IPS-18c (cell line): Measurements from ENCODE around the gene COL27A1.
"Not testable (repeated sequence)": the region's sequence is repeated elsewhere in the genome, so short reads cannot be mapped to it uniquely, and the experiment has no call there.

ENCODE experiments used
- H3K4me3 ChIP-seq: 2 replicates; pipeline ENCODE4 v1.7.0; 2013; ENCODE audit warnings: low read depth, mild to moderate bottlenecking, low read length, moderate library complexity; ENCODE audit not compliant: insufficient read depth
- H3K9me3 ChIP-seq: one replicate; pipeline ENCODE4 v1.6.1; 2013; ENCODE audit warnings: mild to moderate bottlenecking, low read length, moderate library complexity; ENCODE audit not compliant: control insufficient read depth, insufficient read depth

The COL27A1 gene

DNA sequence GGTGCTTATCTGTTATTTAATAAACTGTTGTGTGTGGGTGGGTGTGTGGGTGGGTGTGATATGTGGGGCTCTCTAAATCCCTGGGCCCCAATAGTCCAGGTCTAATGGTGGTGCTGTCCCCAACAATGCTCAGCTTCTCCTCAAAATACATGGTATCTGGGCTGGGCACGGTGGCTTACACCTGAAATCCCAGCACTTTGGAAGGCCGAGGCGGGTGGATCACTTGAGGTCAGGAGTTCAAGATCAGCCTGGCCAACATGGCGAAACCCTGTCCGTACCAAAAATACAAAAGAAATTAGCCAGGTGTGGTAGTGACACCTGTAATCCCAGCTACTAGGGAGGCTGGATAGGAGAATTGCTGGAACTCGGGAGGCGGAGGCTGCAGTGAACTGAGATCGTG lies 163.1 kb downstream of the COL27A1 start:
- Histone ChIP-seq H3K4me3 (no peak overlapping the region), H3K9me3 (no peaks in the 10 kb centered on the region)

DNA sequence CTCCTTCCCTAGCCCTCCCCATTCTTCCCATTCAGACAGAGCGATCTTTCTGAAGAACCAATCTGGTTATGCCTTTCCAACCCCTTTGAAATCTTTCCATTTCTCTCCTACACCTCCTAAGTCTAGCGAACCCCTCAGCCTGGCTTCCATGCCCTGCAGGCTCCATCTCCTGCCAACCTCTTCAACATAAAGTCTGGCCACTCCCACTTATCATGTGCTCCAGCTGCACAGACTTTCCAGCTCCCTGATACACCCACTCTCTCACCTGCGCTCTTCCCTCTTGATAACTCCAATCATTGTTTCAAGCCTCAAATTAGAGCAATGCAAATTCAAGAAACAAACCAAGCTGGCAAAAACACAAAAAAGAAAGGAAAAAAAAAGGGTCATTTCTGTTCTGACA lies 163.8 kb downstream of the COL27A1 start:
- Histone ChIP-seq H3K9me3 (no peaks in the 10 kb centered on the region), H3K4me3 (no peak overlapping the region)

GRCh38 chr9:114320710-114321109 lies 165.4 kb downstream of the COL27A1 start:
- not testable (repeated sequence) for H3K4me3 ChIP-seq, H3K9me3 ChIP-seq

- no peaks in the 10 kb centered on the region for H3K9me3 ChIP-seq
These were observed 166.4 kb downstream of the COL27A1 start for GRCh38 chr9:114321759-114322158.

GRCh38 chr9:114322160-114322818 lies 167.0 kb downstream of the COL27A1 start:
- H3K9me3 ChIP-seq, H3K4me3 ChIP-seq: not testable (repeated sequence)

More at GRCh38 chr9:114321759-114322158, 166.4 kb downstream of the COL27A1 start:
- no peak overlapping the region for H3K4me3 ChIP-seq

DNA sequence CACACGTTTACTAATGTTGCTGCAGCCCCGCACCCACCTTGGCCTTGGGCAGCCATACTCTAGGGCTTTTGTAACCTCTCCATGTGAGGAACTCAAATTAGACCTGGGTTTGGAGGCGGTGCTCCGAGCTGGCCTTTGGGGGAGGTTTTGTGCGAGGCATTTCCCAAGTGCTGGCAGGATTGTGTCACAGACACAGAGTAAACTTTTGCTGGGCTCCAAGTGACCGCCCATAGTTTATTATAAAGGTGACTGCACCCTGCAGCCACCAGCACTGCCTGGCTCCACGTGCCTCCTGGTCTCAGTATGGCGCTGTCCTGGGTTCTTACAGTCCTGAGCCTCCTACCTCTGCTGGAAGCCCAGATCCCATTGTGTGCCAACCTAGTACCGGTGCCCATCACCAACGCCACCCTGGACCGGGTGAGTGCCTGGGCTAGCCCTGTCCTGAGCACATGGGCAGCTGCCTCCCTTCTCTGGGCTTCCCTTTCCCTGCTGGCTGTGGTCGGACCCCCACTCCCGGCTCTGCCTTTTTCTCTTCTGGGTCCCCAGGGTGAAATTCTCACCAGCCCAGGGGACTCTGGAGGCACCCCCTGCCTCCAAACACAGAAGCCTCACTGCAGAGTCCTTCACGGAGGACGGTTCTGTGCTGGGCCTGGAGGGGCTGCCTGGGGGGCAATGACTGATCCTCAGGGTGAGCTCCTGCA lies 167.6 kb downstream of the COL27A1 start, which contains the start of gene ORM1:
TSS of gene ORM1 (plus strand) at position 268 of the 701 bp plus-strand sequence. CDS start at position 304, 36 bp downstream.
- not testable (repeated sequence) for H3K9me3 ChIP-seq, H3K4me3 ChIP-seq

GRCh38 chr9:114323849-114324248 lies 168.5 kb downstream of the COL27A1 start:
- H3K4me3 ChIP-seq, H3K9me3 ChIP-seq: not testable (repeated sequence)

DNA sequence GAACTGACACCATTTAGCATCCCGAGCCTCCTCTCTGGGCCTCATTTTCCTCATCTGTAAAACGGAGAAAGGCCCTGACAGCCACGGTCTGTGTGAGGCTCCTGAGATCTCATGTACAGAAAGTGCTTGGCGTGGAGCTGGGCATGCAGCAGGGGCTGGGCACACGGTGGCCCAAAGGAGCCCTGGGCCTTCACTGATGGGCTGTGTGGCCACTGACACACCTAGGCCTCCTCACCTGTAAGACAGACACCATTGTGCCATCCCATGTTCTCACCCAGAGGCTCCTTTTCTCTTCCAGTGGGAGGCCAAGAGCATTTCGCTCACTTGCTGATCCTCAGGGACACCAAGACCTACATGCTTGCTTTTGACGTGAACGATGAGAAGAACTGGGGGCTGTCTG lies 169.2 kb downstream of the COL27A1 start:
- H3K4me3 ChIP-seq = no peak overlapping the region; the same call in 1 of the 2 replicates
- H3K9me3 ChIP-seq = no peaks in the 10 kb centered on the region

DNA sequence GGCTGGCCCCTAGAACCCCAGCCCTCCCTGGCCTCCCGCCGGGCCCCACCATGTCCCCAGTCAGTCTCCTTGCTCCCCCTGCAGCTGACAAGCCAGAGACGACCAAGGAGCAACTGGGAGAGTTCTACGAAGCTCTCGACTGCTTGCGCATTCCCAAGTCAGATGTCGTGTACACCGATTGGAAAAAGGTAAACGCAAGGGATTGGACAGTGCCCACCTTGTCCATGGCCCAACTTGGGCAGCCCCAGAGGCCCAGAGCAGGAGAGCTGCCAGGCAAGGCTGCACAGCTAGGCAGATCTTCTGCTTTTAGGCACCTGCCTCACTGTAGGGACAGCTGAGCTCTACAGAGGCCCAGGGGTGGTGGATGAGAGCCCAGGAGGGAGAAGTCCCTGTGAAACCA lies 169.6 kb downstream of the COL27A1 start:
- H3K4me3 ChIP-seq, H3K9me3 ChIP-seq: not testable (repeated sequence)

DNA sequence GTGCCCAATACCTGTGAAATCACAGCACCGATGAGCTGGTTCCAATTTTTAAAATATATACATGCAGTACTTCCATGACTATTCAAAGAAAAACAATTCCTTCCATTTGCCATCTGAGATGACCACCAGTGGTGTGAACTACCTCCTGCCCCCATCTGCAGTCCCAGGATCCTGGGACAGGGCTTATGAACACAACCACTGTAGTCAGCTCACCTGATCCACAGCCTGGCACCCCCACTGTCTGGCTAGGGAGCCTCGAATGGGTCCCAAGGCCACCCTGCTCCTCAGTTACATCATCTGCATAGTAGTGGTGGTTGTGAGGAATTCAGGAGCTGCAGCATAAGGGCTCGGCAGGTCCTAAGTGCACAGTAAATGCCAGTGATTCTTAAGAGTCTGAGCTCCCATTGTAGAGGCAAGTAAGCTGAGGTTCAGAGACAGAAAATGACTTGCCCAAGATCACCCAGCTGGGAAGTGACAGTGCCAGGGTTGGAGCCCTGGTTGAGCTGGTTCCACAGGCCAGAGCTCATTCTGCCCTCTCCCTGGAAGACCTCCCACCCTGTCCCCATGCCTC lies 170.4 kb downstream of the COL27A1 start:
- H3K9me3 ChIP-seq, H3K4me3 ChIP-seq: not testable (repeated sequence)

DNA sequence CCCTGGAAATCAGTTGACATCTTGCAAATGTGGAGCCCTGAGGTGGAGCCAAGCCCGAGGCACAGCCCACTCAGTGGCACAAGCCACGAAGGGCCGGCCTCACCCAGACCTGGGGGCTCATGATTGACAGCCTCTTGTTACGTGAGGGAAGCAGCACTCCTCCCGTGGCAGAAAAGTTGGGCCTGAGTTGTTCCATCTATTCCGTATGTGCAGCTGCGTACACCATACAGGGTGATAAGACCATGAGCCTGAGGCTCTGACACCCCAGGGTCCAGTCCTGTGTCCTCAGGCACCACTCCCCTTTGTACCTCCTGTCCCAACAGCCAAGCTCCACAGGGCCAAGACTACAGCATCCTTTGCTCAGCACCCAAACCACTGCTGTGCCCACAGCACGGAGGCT lies 172.4 kb downstream of the COL27A1 start:
- no peaks in the 10 kb centered on the region for H3K9me3 ChIP-seq
- H3K4me3 ChIP-seq = no peak overlapping the region

DNA sequence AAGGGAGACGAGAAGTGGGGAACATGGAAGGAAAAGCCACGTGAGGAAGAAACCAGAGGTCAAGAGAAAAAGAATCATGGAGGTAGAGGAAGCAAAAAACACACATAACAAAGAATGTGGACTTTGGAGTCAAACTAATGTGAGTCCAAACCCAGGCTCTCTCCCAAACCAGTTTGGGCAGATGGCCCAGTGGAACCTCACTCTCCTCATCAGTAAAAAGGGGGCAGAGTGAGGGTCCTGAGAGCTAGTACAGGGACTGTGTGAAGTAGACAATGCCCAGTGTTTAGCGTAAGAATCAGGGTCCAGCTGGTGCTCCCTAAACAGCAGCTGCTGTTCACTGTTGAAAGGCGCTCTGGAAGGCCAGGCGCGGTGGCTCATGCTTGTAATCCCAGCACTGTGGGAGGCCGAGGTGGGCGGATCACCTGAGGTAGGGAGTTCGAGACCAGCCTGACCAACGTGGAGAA lies 173.1 kb downstream of the COL27A1 start:
- not testable (repeated sequence) for H3K9me3 ChIP-seq, H3K4me3 ChIP-seq

DNA sequence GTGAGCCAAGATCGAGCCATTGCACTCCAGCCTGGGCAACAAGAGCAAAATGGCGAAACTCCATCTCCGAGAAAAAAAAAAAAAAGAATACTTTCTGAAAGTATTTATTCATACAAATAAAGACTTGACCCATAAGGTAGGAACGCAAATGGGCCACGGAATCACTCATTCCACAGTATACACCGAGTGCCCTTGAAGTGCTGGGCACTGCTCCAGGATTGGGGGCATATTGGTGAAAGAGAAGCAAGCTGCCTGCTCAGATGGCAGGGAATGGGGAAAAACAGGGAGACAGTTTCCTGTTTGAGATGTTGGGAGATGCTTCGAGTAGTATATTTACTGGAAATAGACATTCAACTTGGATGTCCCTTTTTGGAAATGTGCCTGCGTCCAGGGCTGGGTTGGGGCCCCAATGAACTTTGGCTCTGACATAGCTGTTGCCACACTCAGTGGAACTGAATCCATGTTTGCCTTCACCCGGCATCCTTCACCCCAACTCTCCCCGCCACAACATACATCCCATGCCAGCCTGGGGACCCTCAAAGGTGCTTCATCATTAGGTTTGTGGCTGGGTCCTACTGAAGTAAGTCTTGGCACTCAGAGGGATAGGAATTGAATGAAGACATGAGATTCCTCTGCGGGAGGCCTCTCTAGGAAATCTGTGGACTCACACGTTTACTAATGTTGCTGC lies 173.7 kb downstream of the COL27A1 start:
- not testable (repeated sequence) for H3K4me3 ChIP-seq, H3K9me3 ChIP-seq

DNA sequence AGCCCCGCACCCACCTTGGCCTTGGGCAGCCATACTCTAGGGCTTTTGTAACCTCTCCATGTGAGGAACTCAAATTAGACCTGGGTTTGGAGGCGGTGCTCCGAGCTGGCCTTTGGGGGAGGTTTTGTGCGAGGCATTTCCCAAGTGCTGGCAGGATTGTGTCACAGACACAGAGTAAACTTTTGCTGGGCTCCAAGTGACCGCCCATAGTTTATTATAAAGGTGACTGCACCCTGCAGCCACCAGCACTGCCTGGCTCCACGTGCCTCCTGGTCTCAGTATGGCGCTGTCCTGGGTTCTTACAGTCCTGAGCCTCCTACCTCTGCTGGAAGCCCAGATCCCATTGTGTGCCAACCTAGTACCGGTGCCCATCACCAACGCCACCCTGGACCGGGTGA lies 174.3 kb downstream of the COL27A1 start, which contains the start of gene ORM2:
TSS of gene ORM2 (plus strand) at position 245 of the 398 bp plus-strand sequence. CDS start at position 281, 36 bp downstream.
- H3K4me3 ChIP-seq, H3K9me3 ChIP-seq: not testable (repeated sequence)

- H3K9me3 ChIP-seq = no peaks in the 10 kb centered on the region
- no peak overlapping the region for H3K4me3 ChIP-seq
These were observed 175.3 kb downstream of the COL27A1 start for GRCh38 chr9:114330636-114331035.

DNA sequence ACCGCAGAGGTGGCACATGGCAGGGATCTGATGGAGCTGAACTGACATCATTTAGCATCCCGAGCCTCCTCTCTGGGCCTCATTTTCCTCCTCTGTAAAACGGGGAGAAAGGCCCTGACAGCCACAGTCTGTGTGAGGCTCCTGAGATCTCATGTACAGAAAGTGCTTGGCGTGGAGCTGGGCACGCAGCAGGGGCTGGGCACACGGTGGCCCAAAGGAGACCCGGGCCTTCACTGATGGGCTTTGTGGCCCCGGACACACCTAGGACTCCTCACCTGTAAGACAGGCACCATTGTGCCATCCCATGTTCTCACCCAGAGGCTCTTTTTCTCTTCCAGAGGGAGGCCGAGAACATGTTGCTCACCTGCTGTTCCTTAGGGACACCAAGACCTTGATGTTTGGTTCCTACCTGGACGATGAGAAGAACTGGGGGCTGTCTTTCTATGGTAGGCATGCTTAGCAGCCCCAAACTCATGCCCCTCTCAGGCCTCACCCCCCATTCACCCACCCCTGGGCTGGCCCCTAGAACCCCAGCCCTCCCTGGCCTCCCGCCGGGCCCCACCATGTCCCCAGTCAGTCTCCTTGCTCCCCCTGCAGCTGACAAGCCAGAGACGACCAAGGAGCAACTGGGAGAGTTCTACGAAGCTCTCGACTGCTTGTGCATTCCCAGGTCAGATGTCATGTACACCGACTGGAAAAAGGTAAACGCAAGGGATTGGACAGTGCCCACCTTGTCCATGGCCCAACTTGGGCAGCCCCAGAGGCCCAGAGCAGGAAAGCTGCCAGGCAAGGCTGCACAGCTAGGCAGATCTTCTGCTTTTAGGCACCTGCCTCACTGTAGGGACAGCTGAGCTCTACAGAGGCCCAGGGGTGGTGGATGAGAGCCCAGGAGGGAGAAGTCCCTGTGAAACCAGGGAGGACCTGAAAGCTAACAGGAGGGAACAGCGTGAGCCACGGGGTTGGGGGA lies 176.2 kb downstream of the COL27A1 start:
- not testable (repeated sequence) for H3K9me3 ChIP-seq, H3K4me3 ChIP-seq
